Psoas muscle (tissue), 8 donors: ENCODE measurements around the gene PTGDR2. TPM values are rescaled to one million over a fixed set of nuclear protein-coding genes. Genes with fewer than 3 reads are reported as not detected.
A peak's percentile ranks its signal among the peaks of the same experiment; 100 is the strongest.

Experiments used
- ATAC-seq, 4 donors: fragments of 200-7000 bp; cut with Tn5 transposase; one replicate each; pipeline ENCODE4 v1.9.1; 2020; ENCODE audit warnings: moderate library complexity in 3 of 4, mild to moderate bottlenecking in 2 of 4
- DNase-seq, 2 donors: peaks; one replicate each; pipeline ENCODE4 v3.0.0-alpha.2; 2020
- H3K27ac ChIP-seq: fragments of 200-600 bp; one replicate; pipeline ENCODE4 v1.8.0; 2022
- H3K27me3 ChIP-seq, 3 donors: fragments of 200-600 bp in 1 of 3; one replicate each; pipeline versions ENCODE4 v1.6.1 to v1.8.0; 2013 to 2022; ENCODE audit warnings: low read length in 2 of 3, mild to moderate bottlenecking in 2 of 3, moderate library complexity in 1 of 3; ENCODE audit not compliant: insufficient read depth in 3 of 3
- H3K36me3 ChIP-seq, 2 donors: fragments of 200-600 bp in 1 of 2; one replicate each; pipeline versions ENCODE4 v1.6.1 to v1.8.0; 2013 to 2022; ENCODE audit warnings: low read depth in 1 of 2, mild to moderate bottlenecking in 1 of 2, moderate library complexity in 1 of 2; ENCODE audit not compliant: insufficient read depth in 1 of 2
- H3K4me1 ChIP-seq: fragments of 200-600 bp; one replicate; pipeline ENCODE4 v1.8.0; 2022
- H3K4me3 ChIP-seq: fragments of 200-600 bp; one replicate; pipeline ENCODE4 v1.8.0; 2022; ENCODE audit warnings: mild to moderate bottlenecking
- H3K9me3 ChIP-seq: fragments of 200-600 bp; one replicate; pipeline ENCODE4 v1.8.0; 2022
- CTCF ChIP-seq: fragments of 200-600 bp; IDR thresholded peaks from one replicate; pipeline ENCODE4 v1.8.0; 2022; ENCODE audit warnings: antibody characterized with exemption
- WGBS, 3 donors: extraction: QIAGEN DNeasy Blood & Tissue Kit; methylation state at CpG; one replicate each; pipeline versions ENCODE4 v1.1.6 to v1.1.7; 2013; 5-methylcytosine and 5-hydroxymethylcytosine counted together
- intact Hi-C, 2 donors: fragments of 100-400 bp; cut with DNase I; formaldehyde crosslinking; loops; one replicate each; pipeline versions ENCODE4 v1.11.0 to v1.14.2; 2022
- polyA plus RNA-seq, 3 donors: library from polyadenylated mRNA; stranded (reverse); fragments of 200-250 nt; gene quantifications; one replicate each; pipeline ENCODE4 v1.2.3, GENCODE V29; 2013
- total RNA-seq, 4 donors: library from RNA; stranded (reverse); fragmentation: NEBNext Ultra II Directional in 2 of 4; extraction: Animal tissue kit (Norgen Biotek cat#: 25700) in 2 of 4; gene quantifications; one replicate each; pipeline versions ENCODE4 v1.2.1 to v1.2.4, GENCODE V29; 2021 to 2023
- donor health status: healthy with polysubstance abuse.
- donor health status: DM: no; HTN: no; CAD: no; lungs with moderate emphysema.
- donor health status: Bipolar disorder and iron deficiency.
- donor health status: healthy.
- donor health status: DM: yes; HTN: yes; CAD: no.
- donor health status: DM: no; HTN: no; CAD: no.
- donor health status: DM: no; HTN: no; CAD: no.
- donor health status: DM: yes; HTN: yes; CAD: no.

Gene PTGDR2
- total and polyA plus RNA-seq, 7 donors = 0.53 to 13.9 (median 1.2) TPM

- ATAC-seq (no peak), DNase-seq (no peak)
- no peaks in the 10 kb centered on the region for H3K27me3 ChIP-seq
- no peak for TF ChIP-seq CTCF
- no peaks in the 10 kb centered on the region for H3K9me3 ChIP-seq
- no peak overlapping the region for H3K4me3 ChIP-seq
- H3K27ac ChIP-seq = no peak overlapping the region
- peaks cover 10% of the 10 kb centered on the region for H3K4me1 ChIP-seq
- H3K36me3 ChIP-seq = peaks cover 23 to 94% of the 10 kb centered on the region in 2 donors
- 69 to 81% (median 72%) methylated on average over 4 of the region's 4 CpGs for whole genome bisulfite sequencing, 3 donors
- intact Hi-C loops = loop anchor here (1.0 to 5.0 kb wide), 4 partner anchors 58 to 123 kb away; partner anchors contain the start of gene CCDC86 (in 1 of the 2)
Observed at GRCh38 chr11:60899977-60900376, 44.2 kb upstream of the PTGDR2 start.

GRCh38 chr11:60899046-60899936, 43.5 kb upstream of the PTGDR2 start:
- Histone ChIP-seq H3K36me3 (peaks cover 23 to 94% of the 10 kb centered on the region in 2 donors), H3K9me3 (no peaks in the 10 kb centered on the region), H3K4me1 (peaks cover 3% of the 10 kb centered on the region), H3K27ac (peak overlapping the region; percentile 37), H3K4me3 (no peak overlapping the region), H3K27me3 (no peaks in the 10 kb centered on the region)
- intact Hi-C loops = loop anchor here (1.0 to 5.0 kb wide), 3 partner anchors 67 to 122 kb away; no protein-coding TSS in a partner anchor
- TF ChIP-seq CTCF = peak; percentile 96
- ATAC-seq (peak; percentile 87 to 95 (median 90)), DNase-seq (no peak)
- WGBS, 3 donors = 59 to 63% (median 61%) methylated on average over 12 of the region's 12 CpGs

GRCh38 chr11:60897496-60897895, 41.7 kb upstream of the PTGDR2 start:
- Histone ChIP-seq H3K27ac (no peak overlapping the region), H3K27me3 (no peaks in the 10 kb centered on the region), H3K36me3 (peaks cover 23 to 99% of the 10 kb centered on the region in 2 donors), H3K9me3 (no peaks in the 10 kb centered on the region), H3K4me1 (no peaks in the 10 kb centered on the region), H3K4me3 (no peak overlapping the region)
- intact Hi-C loops = loop anchor here (5.0 kb wide), 2 partner anchors 65 to 120 kb away; no protein-coding TSS in a partner anchor
- no peak for TF ChIP-seq CTCF
- ATAC-seq (no peak), DNase-seq (no peak)
- 87 to 94% (median 92%) methylated on average over 4 of the region's 4 CpGs for WGBS, 3 donors

GRCh38 chr11:60895687-60896086, 39.9 kb upstream of the PTGDR2 start:
- Histone ChIP-seq H3K27ac (no peak overlapping the region), H3K36me3 (peaks cover 16 to 97% of the 10 kb centered on the region in 2 donors), H3K9me3 (no peaks in the 10 kb centered on the region), H3K4me1 (no peaks in the 10 kb centered on the region), H3K4me3 (no peak overlapping the region), H3K27me3 (no peaks in the 10 kb centered on the region)
- no peak for DNase-seq
- intact Hi-C loops = loop anchor here (5.0 kb wide), 2 partner anchors 63 to 118 kb away; no protein-coding TSS in a partner anchor
- no peak for TF ChIP-seq CTCF
- ATAC-seq = no peak
- WGBS, 3 donors = 87 to 90% (median 90%) methylated on average over 5 of the region's 5 CpGs
